ENCODE data around the gene LAMC2.
A peak's percentile ranks its signal among the peaks of the same experiment; 100 is the strongest.

The LAMC2 gene

GRCh38 chr1:183206538-183207122 is 20.6 kb downstream of the LAMC2 start:
- no peak for DNase-seq (ENCODE audit: low read depth)
- no peak overlapping the region for H3K4me3 ChIP-seq (ENCODE audit: low read depth, low read length)

- peak; percentile 62 for DNase-seq (ENCODE audit: low read depth)
Observed at GRCh38 chr1:183209533-183210158, 23.6 kb downstream of the LAMC2 start.

GRCh38 chr1:183210681-183211080 is 24.6 kb downstream of the LAMC2 start:
- H3K4me3 ChIP-seq (ENCODE audit: low read depth, low read length) = no peak overlapping the region
- DNase-seq (ENCODE audit: low read depth) = no peak

More at GRCh38 chr1:183209533-183210158, 23.6 kb downstream of the LAMC2 start:
- no peak overlapping the region for H3K4me3 ChIP-seq (ENCODE audit: low read depth, low read length)

GRCh38 chr1:183212870-183213269 is 26.8 kb downstream of the LAMC2 start:
- DNase-seq (ENCODE audit: low read depth) = no peak
- H3K4me3 ChIP-seq (ENCODE audit: low read depth, low read length) = no peak overlapping the region

- no peak for DNase-seq (ENCODE audit: low read depth)
- no peak overlapping the region for H3K4me3 ChIP-seq (ENCODE audit: low read depth, low read length)
Observed at GRCh38 chr1:183214021-183214970, 28.2 kb downstream of the LAMC2 start.

GRCh38 chr1:183215076-183215720 is 29.1 kb downstream of the LAMC2 start:
- H3K4me3 ChIP-seq (ENCODE audit: low read depth, low read length) = no peak overlapping the region
- no peak for DNase-seq (ENCODE audit: low read depth)

GRCh38 chr1:183215936-183216335 is 29.9 kb downstream of the LAMC2 start:
- no peak for DNase-seq (ENCODE audit: low read depth)
- no peak overlapping the region for H3K4me3 ChIP-seq (ENCODE audit: low read depth, low read length)

GRCh38 chr1:183218027-183218618 is 32.1 kb downstream of the LAMC2 start:
- no peak overlapping the region for H3K4me3 ChIP-seq (ENCODE audit: low read depth, low read length)
- DNase-seq (ENCODE audit: low read depth) = no peak

GRCh38 chr1:183218971-183219615 is 33.0 kb downstream of the LAMC2 start:
- DNase-seq (ENCODE audit: low read depth) = no peak

GRCh38 chr1:183219616-183220009 is 33.5 kb downstream of the LAMC2 start:
- DNase-seq (ENCODE audit: low read depth) = no peak
- no peak overlapping the region for H3K4me3 ChIP-seq (ENCODE audit: low read depth, low read length)

More at GRCh38 chr1:183218971-183219615, 33.0 kb downstream of the LAMC2 start:
- no peak overlapping the region for H3K4me3 ChIP-seq (ENCODE audit: low read depth, low read length)

GRCh38 chr1:183222909-183223308 is 36.8 kb downstream of the LAMC2 start:
- no peak overlapping the region for H3K4me3 ChIP-seq (ENCODE audit: low read depth, low read length)
- no peak for DNase-seq (ENCODE audit: low read depth)

- DNase-seq (ENCODE audit: low read depth) = no peak
- no peak overlapping the region for H3K4me3 ChIP-seq (ENCODE audit: low read depth, low read length)
Observed at GRCh38 chr1:183223467-183223866, 37.4 kb downstream of the LAMC2 start.

GRCh38 chr1:183226361-183226760 is 40.3 kb downstream of the LAMC2 start:
- no peak overlapping the region for H3K4me3 ChIP-seq (ENCODE audit: low read depth, low read length)
- no peak for DNase-seq (ENCODE audit: low read depth)

GRCh38 chr1:183226963-183227362 is 40.9 kb downstream of the LAMC2 start:
- H3K4me3 ChIP-seq (ENCODE audit: low read depth, low read length) = no peak overlapping the region
- DNase-seq (ENCODE audit: low read depth) = no peak

GRCh38 chr1:183227422-183228346 is 41.6 kb downstream of the LAMC2 start:
- H3K4me3 ChIP-seq (ENCODE audit: low read depth, low read length) = no peak overlapping the region
- no peak for DNase-seq (ENCODE audit: low read depth)

- H3K4me3 ChIP-seq (ENCODE audit: low read depth, low read length) = no peak overlapping the region
- no peak for DNase-seq (ENCODE audit: low read depth)
Observed at GRCh38 chr1:183228347-183229220, 42.5 kb downstream of the LAMC2 start.

- H3K4me3 ChIP-seq (ENCODE audit: low read depth, low read length) = no peak overlapping the region
- DNase-seq (ENCODE audit: low read depth) = no peak
Observed at GRCh38 chr1:183230413-183230812, 44.3 kb downstream of the LAMC2 start.

Measured in skeletal muscle cell (primary cell).